H1 (cell line): ENCODE measurements around the gene CMSS1. TPM values are rescaled to one million over a fixed set of nuclear protein-coding genes. Genes with fewer than 3 reads are reported as not detected.

Experiments used
- CTCF ChIA-PET: fragments of 300-600 bp; sonication (Branson Sonifier 250); formaldehyde crosslinking; loops from one replicate; lab custom pipeline; 2021; ENCODE audit not compliant: partially characterized antibody; lab: Charles Lee
- POLR2A ChIA-PET: fragments of 300-600 bp; sonication (Branson Sonifier 250); formaldehyde crosslinking; loops from one replicate; lab custom pipeline; 2021; ENCODE audit warnings: inconsistent platforms; ENCODE audit not compliant: partially characterized antibody; lab: Charles Lee
- DNase-seq, 2 experiments: peaks; one replicate each; pipeline versions ENCODE4 v3.0.0 to v3.0.0-alpha.2; 2010 to 2022; ENCODE audit warnings: low spot score in 2 of 2, low read depth in 1 of 2, mixed read lengths in 1 of 2
- FAIRE-seq: peaks from 2 replicates; lab custom pipeline; 2011; peaks lifted over from hg19 to GRCh38; lab: Jason Lieb, UNC
- H2AFZ ChIP-seq: 2 replicates; pipeline ENCODE4 v1.8.1; 2012; ENCODE audit warnings: low read length, inconsistent platforms
- H2AK5ac ChIP-seq: 2 replicates; pipeline ENCODE4 v1.6.1; 2013; ENCODE audit warnings: low read depth, low read length
- H2BK120ac ChIP-seq: replicated peaks from 2 replicates; pipeline ENCODE3; 2013; ENCODE audit warnings: low read depth, low read length, inconsistent platforms
- H2BK12ac ChIP-seq: 2 replicates; pipeline ENCODE4 v1.6.1; 2013; ENCODE audit warnings: low read depth, low read length
- H2BK15ac ChIP-seq: 2 replicates; pipeline ENCODE4 v1.6.1; 2013; ENCODE audit warnings: low read length
- H2BK20ac ChIP-seq: 2 replicates; pipeline ENCODE4 v1.6.1; 2013; ENCODE audit warnings: low read length
- H2BK5ac ChIP-seq: 2 replicates; pipeline ENCODE4 v1.6.1; 2013; ENCODE audit warnings: low read depth, low read length
- H3K14ac ChIP-seq: 2 replicates; pipeline ENCODE4 v1.6.1; 2013; ENCODE audit warnings: inconsistent platforms; ENCODE audit not compliant: insufficient read length
- H3K18ac ChIP-seq: 2 replicates; pipeline ENCODE4 v1.6.1; 2013; ENCODE audit warnings: low read length; ENCODE audit errors: extremely low read depth
- H3K23ac ChIP-seq: 2 replicates; pipeline ENCODE4 v1.6.1; 2013; ENCODE audit warnings: inconsistent platforms; ENCODE audit not compliant: insufficient read length
- H3K23me2 ChIP-seq: 2 replicates; pipeline ENCODE4 v1.6.1; 2013; ENCODE audit warnings: low read depth, low read length
- H3K27ac ChIP-seq: 2 replicates; pipeline ENCODE4 v1.6.1; 2011; ENCODE audit warnings: low read depth, low read length, inconsistent platforms
- H3K27me3 ChIP-seq, 4 experiments: replicated peaks in 1 of 4; 1 replicate in 1 of 4; 2 replicates in 3 of 4; pipeline versions ENCODE4 v1.6.1 to v1.8.1; 2011 to 2013; ENCODE audit warnings: low read length in 3 of 4, mild to moderate bottlenecking in 3 of 4, inconsistent platforms in 2 of 4, mixed read lengths in 2 of 4, moderate library complexity in 1 of 4; ENCODE audit not compliant: control insufficient read depth in 3 of 4, insufficient read depth in 3 of 4; ENCODE audit errors: extremely low read depth in 1 of 4
- H3K36me3 ChIP-seq, 4 experiments: 2 replicates each; pipeline versions ENCODE4 v1.6.1 to v1.8.1; 2011 to 2013; ENCODE audit warnings: mild to moderate bottlenecking in 4 of 4, low read length in 3 of 4, moderate library complexity in 2 of 4, control low read depth in 1 of 4, inconsistent platforms in 1 of 4; ENCODE audit not compliant: insufficient read depth in 4 of 4, control insufficient read depth in 2 of 4
- H3K4ac ChIP-seq: replicated peaks from 2 replicates; pipeline ENCODE3; 2013; ENCODE audit warnings: low read length, low read depth, mixed read lengths, inconsistent platforms; ENCODE audit not compliant: insufficient read length
- H3K4me1 ChIP-seq, 4 experiments: replicated peaks in 1 of 4; 1 replicate in 1 of 4; 2 replicates in 3 of 4; pipeline versions ENCODE4 v1.6.1 to v1.8.1; 2011 to 2013; ENCODE audit warnings: low read length in 3 of 4, inconsistent platforms in 2 of 4, mixed read lengths in 1 of 4; ENCODE audit not compliant: insufficient read depth in 4 of 4, control insufficient read depth in 3 of 4
- H3K4me2 ChIP-seq, 2 experiments: 2 replicates each; pipeline versions ENCODE4 v1.6.1 to v1.8.1; 2011 to 2013; ENCODE audit warnings: low read depth in 2 of 2, low read length in 2 of 2, control low read depth in 1 of 2, inconsistent platforms in 1 of 2, mild to moderate bottlenecking in 1 of 2; ENCODE audit not compliant: insufficient read depth in 1 of 2
- H3K4me3 ChIP-seq, 4 experiments: fragments of 200-600, 300-600 bp in 1 of 4; sonication (generic), shearing (Covaris generic), sonication (Bioruptor Twin) in 1 of 4; 2 replicates each; pipeline versions ENCODE4 v1.5.1 to v1.8.1; 2011 to 2016; ENCODE audit warnings: low read length in 4 of 4, low read depth in 3 of 4, control low read depth in 2 of 4, inconsistent platforms in 2 of 4, mild to moderate bottlenecking in 2 of 4, mixed read lengths in 1 of 4, moderate library complexity in 1 of 4; ENCODE audit not compliant: insufficient read depth in 2 of 4; ENCODE audit errors: extremely low read depth in 1 of 4
- H3K56ac ChIP-seq: replicated peaks from 2 replicates; pipeline ENCODE3; 2013; ENCODE audit warnings: low read depth, mild to moderate bottlenecking, mixed read lengths, low read length, inconsistent platforms; ENCODE audit not compliant: insufficient read length
- H3K79me1 ChIP-seq: 2 replicates; pipeline ENCODE4 v1.6.1; 2013; ENCODE audit warnings: low read depth, low read length, control low read depth
- H3K79me2 ChIP-seq, 2 experiments: 2 replicates each; pipeline versions ENCODE4 v1.6.1 to v1.8.1; 2012 to 2013; ENCODE audit warnings: low read length in 2 of 2, mild to moderate bottlenecking in 2 of 2, inconsistent platforms in 1 of 2; ENCODE audit not compliant: insufficient read depth in 2 of 2, control insufficient read depth in 1 of 2
- H3K9ac ChIP-seq, 4 experiments: replicated peaks in 1 of 4; 1 replicate in 1 of 4; 2 replicates in 3 of 4; pipeline versions ENCODE4 v1.6.1 to v1.8.1; 2011 to 2013; ENCODE audit warnings: low read depth in 3 of 4, low read length in 3 of 4, control low read depth in 2 of 4, mild to moderate bottlenecking in 2 of 4, moderate library complexity in 2 of 4, inconsistent platforms in 1 of 4; ENCODE audit errors: extremely low read depth in 1 of 4
- H3K9me3 ChIP-seq, 2 experiments: 2 replicates each; pipeline versions ENCODE4 v1.6.1 to v1.8.1; 2012 to 2013; ENCODE audit warnings: mild to moderate bottlenecking in 2 of 2, moderate library complexity in 2 of 2, control low read depth in 1 of 2, inconsistent platforms in 1 of 2, low read depth in 1 of 2, low read length in 1 of 2, mixed read lengths in 1 of 2; ENCODE audit not compliant: insufficient read depth in 2 of 2
- H4K20me1 ChIP-seq, 2 experiments: replicated peaks in 1 of 2; 2 replicates each; pipeline versions ENCODE3 to v1.8.1; 2011 to 2013; ENCODE audit warnings: inconsistent platforms in 2 of 2, low read length in 2 of 2, mild to moderate bottlenecking in 1 of 2; ENCODE audit not compliant: insufficient read depth in 2 of 2, control insufficient read depth in 1 of 2
- H4K5ac ChIP-seq: 2 replicates; pipeline ENCODE4 v1.6.1; 2013; ENCODE audit warnings: low read length, low read depth, mixed read lengths, inconsistent platforms; ENCODE audit not compliant: insufficient read length
- H4K8ac ChIP-seq: 2 replicates; pipeline ENCODE4 v1.8.0; 2013; ENCODE audit warnings: mild to moderate bottlenecking, moderate library complexity, low read length, inconsistent platforms; ENCODE audit not compliant: insufficient read depth; ENCODE audit errors: extremely low read depth
- H4K91ac ChIP-seq: replicated peaks from 2 replicates; pipeline ENCODE3; 2013; ENCODE audit warnings: low read length, mixed read lengths, inconsistent platforms; ENCODE audit not compliant: insufficient read length
- CEBPB ChIP-seq: IDR thresholded peaks from 2 replicates; pipeline ENCODE4 v1.6.1; 2012; ENCODE audit warnings: low read depth, low read length
- CHD1 ChIP-seq: IDR thresholded peaks from 2 replicates; pipeline ENCODE4 v1.6.1; 2012; ENCODE audit warnings: low read depth, low read length, improper control_type of control experiment
- CHD2 ChIP-seq: IDR thresholded peaks from 2 replicates; pipeline ENCODE4 v1.6.1; 2012; ENCODE audit warnings: low read length, improper control_type of control experiment
- EP300 ChIP-seq, 2 experiments: IDR thresholded peaks; 1 replicate in 1 of 2; 2 replicates in 1 of 2; pipeline ENCODE4 v1.6.1; 2011 to 2012; ENCODE audit warnings: low read depth in 2 of 2, low read length in 2 of 2, mild to moderate bottlenecking in 2 of 2, borderline replicate concordance in 1 of 2, inconsistent platforms in 1 of 2, moderate library complexity in 1 of 2
- KDM4A ChIP-seq: IDR thresholded peaks from one replicate; pipeline ENCODE4 v1.7.1; 2012; ENCODE audit warnings: low read depth, mild to moderate bottlenecking, moderate library complexity, low read length, inconsistent platforms; ENCODE audit not compliant: severe bottlenecking
- PHF8 ChIP-seq: fragments of 200-600 bp; sonication (generic); conservative IDR thresholded peaks from 2 replicates; pipeline ENCODE4 v1.7.1; 2012; ENCODE audit warnings: low read depth, mild to moderate bottlenecking, inconsistent platforms, low read length, moderate library complexity
- RAD21 ChIP-seq, 2 experiments: IDR thresholded peaks in 1 of 2; conservative IDR thresholded peaks in 1 of 2; 2 replicates each; pipeline ENCODE4 v1.6.1; 2011; ENCODE audit warnings: low read depth in 2 of 2, low read length in 2 of 2, improper control_type of control experiment in 1 of 2, inconsistent platforms in 1 of 2, mild to moderate bottlenecking in 1 of 2, moderate library complexity in 1 of 2
- RXRA ChIP-seq: IDR thresholded peaks from 2 replicates; pipeline ENCODE4 v1.6.1; 2011; ENCODE audit warnings: low read depth, mild to moderate bottlenecking, low read length, moderate library complexity; ENCODE audit not compliant: insufficient read depth
- TAF1 ChIP-seq: IDR thresholded peaks from 2 replicates; pipeline ENCODE4 v1.6.1; 2011; ENCODE audit warnings: mild to moderate bottlenecking, low read depth, low read length
- ZNF274 ChIP-seq: IDR thresholded peaks from 2 replicates; pipeline ENCODE4 v1.7.0; 2012; ENCODE audit warnings: low read length, borderline replicate concordance; ENCODE audit errors: extremely low read depth
- WGBS, 2 experiments: shearing (Covaris generic) in 1 of 2; methylation state at CpG; one replicate each; pipeline versions ENCODE4 v1.1.6 to v1.1.7; 2013 to 2015; ENCODE audit warnings: low lambda C conversion rate in 2 of 2, mixed read lengths in 2 of 2, inconsistent platforms in 1 of 2, low coverage in 1 of 2, missing lambda C conversion rate in 1 of 2; ENCODE audit not compliant: insufficient replicate concordance in 2 of 2, insufficient coverage in 1 of 2, insufficient read length in 1 of 2; ENCODE audit errors: extremely low coverage in 1 of 2, missing lambda C conversion rate in 1 of 2; 5-methylcytosine and 5-hydroxymethylcytosine counted together
- polyA plus RNA-seq, 7 experiments: library from polyadenylated mRNA; depleted of rRNA in 3 of 7; stranded (reverse) in 5 of 7; unstranded in 2 of 7; fragments of >200 nt in 5 of 7; fragments of 200-250 nt in 2 of 7; gene quantifications; 1 replicate in 5 of 7; 2 replicates in 1 of 7; 4 replicates in 1 of 7; pipeline versions ENCODE4 v1.2.1 to v1.2.3, GENCODE V29; 2011 to 2013; ENCODE audit warnings: missing spikeins in 2 of 7, mixed read lengths in 2 of 7
- total RNA-seq: library from RNA; stranded (reverse); fragmentation: NEBNext Ultra II Directional; extraction: Animal tissue kit (Norgen Biotek cat#: 25700); gene quantifications from 2 replicates; pipeline ENCODE4 v1.2.1, GENCODE V29; 2021
- TF ChIP-seq, protein P1 (sequence below), 3 experiments: IDR thresholded peaks; 1 replicate in 2 of 3; 2 replicates in 1 of 3; pipeline versions ENCODE4 v1.5.1 to v1.6.1; 2011; ENCODE audit warnings: low read length in 3 of 3, mild to moderate bottlenecking in 3 of 3, inconsistent platforms in 2 of 3, low read depth in 1 of 3, moderate library complexity in 1 of 3; ENCODE audit not compliant: insufficient read depth in 1 of 3; ENCODE audit errors: control extremely low read depth in 1 of 3

Gene CMSS1
- total and polyA plus RNA-seq, 2 of the 8 experiments (the other 6 are each of a cell fraction or from before 2014, with no cell fraction given) = 15.2 to 75.1 TPM

- 85% methylated on average over 2 of the region's 2 CpGs; no CpG with 5 or more reads in 1 of the 2 experiments for WGBS, 2 experiments
- Histone ChIP-seq H3K27me3 (no peaks in the 10 kb centered on the region), H4K20me1 (no peaks in the 10 kb centered on the region), H4K8ac (no peak overlapping the region), H2BK20ac (no peak overlapping the region), H3K14ac (no peak overlapping the region), H3K9ac (no peak overlapping the region), H4K91ac (no peak overlapping the region), H2BK5ac (no peak overlapping the region), H3K4me1 (no peaks in the 10 kb centered on the region), H3K4me2 (no peak overlapping the region), H3K23ac (no peak overlapping the region), H4K5ac (no peak overlapping the region), H2AK5ac (no peak overlapping the region), H3K27ac (no peak overlapping the region), H3K4me3 (no peak overlapping the region), H2AFZ (no peak overlapping the region), H3K79me1 (no peaks in the 10 kb centered on the region), H3K9me3 (no peaks in the 10 kb centered on the region), H3K79me2 (no peaks in the 10 kb centered on the region), H2BK12ac (no peak overlapping the region), H2BK15ac (no peak overlapping the region), H3K36me3 (no peaks in the 10 kb centered on the region), H3K56ac (no peak overlapping the region), H2BK120ac (no peak overlapping the region), H3K18ac (no peak overlapping the region), H3K23me2 (no peaks in the 10 kb centered on the region), H3K4ac (no peak overlapping the region)
- ChIA-PET CTCF (no interaction called here), POLR2A (interaction anchor here (0.6 kb wide), 1 partner anchor 103 kb away, joined by 3 read pairs; no protein-coding TSS in a partner anchor)
- FAIRE-seq (no peak), DNase-seq (no peak)
- no peak for TF ChIP-seq CEBPB
- no peak for TF ChIP-seq EP300 (IDR thresholded peaks at IDR 0.05; ENCODE audit: borderline replicate concordance in 1 of 2, low read depth in 2 of 2, low read length in 2 of 2)
- TF ChIP-seq KDM4A = no peak
- no peak for TF ChIP-seq TAF1
- no peak for TF ChIP-seq PHF8
- TF ChIP-seq CHD2 = no peak
- no peak for TF ChIP-seq RAD21 (IDR thresholded peaks at IDR 0.05 in 1 of 2, conservative IDR thresholded peaks at IDR 0.05 in 1 of 2; ENCODE audit: low read depth in 2 of 2, low read length in 2 of 2)
- TF ChIP-seq CHD1 = no peak
- TF ChIP-seq ZNF274 = no peak
- no peak for TF ChIP-seq RXRA
- TF ChIP-seq, protein P1, sequence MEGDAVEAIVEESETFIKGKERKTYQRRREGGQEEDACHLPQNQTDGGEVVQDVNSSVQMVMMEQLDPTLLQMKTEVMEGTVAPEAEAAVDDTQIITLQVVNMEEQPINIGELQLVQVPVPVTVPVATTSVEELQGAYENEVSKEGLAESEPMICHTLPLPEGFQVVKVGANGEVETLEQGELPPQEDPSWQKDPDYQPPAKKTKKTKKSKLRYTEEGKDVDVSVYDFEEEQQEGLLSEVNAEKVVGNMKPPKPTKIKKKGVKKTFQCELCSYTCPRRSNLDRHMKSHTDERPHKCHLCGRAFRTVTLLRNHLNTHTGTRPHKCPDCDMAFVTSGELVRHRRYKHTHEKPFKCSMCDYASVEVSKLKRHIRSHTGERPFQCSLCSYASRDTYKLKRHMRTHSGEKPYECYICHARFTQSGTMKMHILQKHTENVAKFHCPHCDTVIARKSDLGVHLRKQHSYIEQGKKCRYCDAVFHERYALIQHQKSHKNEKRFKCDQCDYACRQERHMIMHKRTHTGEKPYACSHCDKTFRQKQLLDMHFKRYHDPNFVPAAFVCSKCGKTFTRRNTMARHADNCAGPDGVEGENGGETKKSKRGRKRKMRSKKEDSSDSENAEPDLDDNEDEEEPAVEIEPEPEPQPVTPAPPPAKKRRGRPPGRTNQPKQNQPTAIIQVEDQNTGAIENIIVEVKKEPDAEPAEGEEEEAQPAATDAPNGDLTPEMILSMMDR (IDR thresholded peaks at IDR 0.05; ENCODE audit: control extremely low read depth in 1 of 3, insufficient read depth in 1 of 3, low read depth in 1 of 3, low read length in 3 of 3) = no peak
Measured at GRCh38 chr3:99967796-99968195, 150.1 kb downstream of the CMSS1 start.
